Vagina (tissue), 2 donors: ENCODE results near the gene GGNBP2.

ENCODE experiments used
- POLR2AphosphoS5 ChIP-seq, 2 donors: sonication (generic); formaldehyde crosslinking; IDR thresholded peaks; one replicate each; pipeline ENCODE4 v1.9.0; 2017; ENCODE audit warnings: antibody characterized with exemption in 2 of 2, mild to moderate bottlenecking in 2 of 2, low read depth in 1 of 2; ENCODE audit not compliant: insufficient read depth in 1 of 2
- TF ChIP-seq, protein P1 (sequence below), 3 experiments: fragments of 450-650 bp in 2 of 3; fragments of 200-600 bp in 1 of 3; sonication (generic) in 1 of 3; IDR thresholded peaks; one replicate each; pipeline ENCODE4 v1.5.1; 2017 to 2019; ENCODE audit warnings: antibody characterized with exemption in 3 of 3, mild to moderate bottlenecking in 2 of 3, moderate library complexity in 2 of 3

DNA sequence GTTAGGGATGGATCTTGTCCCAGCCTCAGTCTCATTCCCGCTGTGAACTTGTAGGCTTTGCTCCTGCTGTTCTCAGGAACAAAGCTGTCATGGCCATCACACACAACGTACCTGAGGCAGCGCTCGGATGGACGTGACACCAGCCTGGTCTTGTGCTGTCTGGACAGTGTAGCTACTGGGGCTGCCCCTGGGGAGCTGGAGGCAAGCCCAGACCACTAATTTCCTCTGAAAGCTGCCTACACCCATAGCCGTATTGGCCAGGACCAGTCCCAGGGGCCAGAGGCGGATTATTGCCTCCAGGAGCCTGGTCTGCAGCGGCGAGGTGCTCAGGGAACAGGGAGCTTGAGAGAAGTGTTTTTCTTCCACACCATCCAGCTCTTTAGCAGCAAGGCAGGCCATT, 46.6 kb upstream of the GGNBP2 start:
- TF ChIP-seq, protein P1, sequence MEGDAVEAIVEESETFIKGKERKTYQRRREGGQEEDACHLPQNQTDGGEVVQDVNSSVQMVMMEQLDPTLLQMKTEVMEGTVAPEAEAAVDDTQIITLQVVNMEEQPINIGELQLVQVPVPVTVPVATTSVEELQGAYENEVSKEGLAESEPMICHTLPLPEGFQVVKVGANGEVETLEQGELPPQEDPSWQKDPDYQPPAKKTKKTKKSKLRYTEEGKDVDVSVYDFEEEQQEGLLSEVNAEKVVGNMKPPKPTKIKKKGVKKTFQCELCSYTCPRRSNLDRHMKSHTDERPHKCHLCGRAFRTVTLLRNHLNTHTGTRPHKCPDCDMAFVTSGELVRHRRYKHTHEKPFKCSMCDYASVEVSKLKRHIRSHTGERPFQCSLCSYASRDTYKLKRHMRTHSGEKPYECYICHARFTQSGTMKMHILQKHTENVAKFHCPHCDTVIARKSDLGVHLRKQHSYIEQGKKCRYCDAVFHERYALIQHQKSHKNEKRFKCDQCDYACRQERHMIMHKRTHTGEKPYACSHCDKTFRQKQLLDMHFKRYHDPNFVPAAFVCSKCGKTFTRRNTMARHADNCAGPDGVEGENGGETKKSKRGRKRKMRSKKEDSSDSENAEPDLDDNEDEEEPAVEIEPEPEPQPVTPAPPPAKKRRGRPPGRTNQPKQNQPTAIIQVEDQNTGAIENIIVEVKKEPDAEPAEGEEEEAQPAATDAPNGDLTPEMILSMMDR (IDR thresholded peaks at IDR 0.05), result no peak
- TF ChIP-seq POLR2AphosphoS5 (IDR thresholded peaks at IDR 0.05; ENCODE audit: insufficient read depth in 1 of 2, low read depth in 1 of 2), result no peak
